Subcutaneous abdominal adipose tissue (tissue), 5 donors: Measurements from ENCODE around the gene POLR2H.

Experiments
- H3K27ac ChIP-seq: one replicate; pipeline ENCODE4 v1.7.0; 2013; ENCODE audit warnings: low read depth, mild to moderate bottlenecking, inconsistent platforms, low read length, moderate library complexity
- H3K27me3 ChIP-seq, 5 donors: one replicate each; pipeline ENCODE4 v1.7.0; 2013; ENCODE audit warnings: low read length in 5 of 5, inconsistent platforms in 1 of 5; ENCODE audit not compliant: control insufficient read depth in 5 of 5, insufficient read depth in 4 of 5
- H3K36me3 ChIP-seq, 5 donors: one replicate each; pipeline ENCODE4 v1.7.0; 2013; ENCODE audit warnings: low read length in 5 of 5; ENCODE audit not compliant: control insufficient read depth in 5 of 5, insufficient read depth in 5 of 5
- H3K4me1 ChIP-seq, 5 donors: one replicate each; pipeline ENCODE4 v1.7.0; 2013; ENCODE audit warnings: low read length in 5 of 5, mild to moderate bottlenecking in 3 of 5, moderate library complexity in 1 of 5; ENCODE audit not compliant: control insufficient read depth in 5 of 5, insufficient read depth in 5 of 5
- H3K4me3 ChIP-seq, 5 donors: one replicate each; pipeline ENCODE4 v1.7.0; 2013; ENCODE audit warnings: low read length in 5 of 5, low read depth in 1 of 5
- H3K9ac ChIP-seq, 5 donors: one replicate each; pipeline ENCODE4 v1.7.0; 2013; ENCODE audit warnings: low read length in 5 of 5, mild to moderate bottlenecking in 4 of 5, moderate library complexity in 3 of 5
- H3K9me3 ChIP-seq, 5 donors: one replicate each; pipeline ENCODE4 v1.7.0; 2013; ENCODE audit warnings: low read length in 5 of 5; ENCODE audit not compliant: control insufficient read depth in 5 of 5
- donor health status: healthy.
- donor health status: healthy.
- donor health status: healthy.
- donor health status: healthy.
- donor health status: healthy.

POLR2H gene

DNA sequence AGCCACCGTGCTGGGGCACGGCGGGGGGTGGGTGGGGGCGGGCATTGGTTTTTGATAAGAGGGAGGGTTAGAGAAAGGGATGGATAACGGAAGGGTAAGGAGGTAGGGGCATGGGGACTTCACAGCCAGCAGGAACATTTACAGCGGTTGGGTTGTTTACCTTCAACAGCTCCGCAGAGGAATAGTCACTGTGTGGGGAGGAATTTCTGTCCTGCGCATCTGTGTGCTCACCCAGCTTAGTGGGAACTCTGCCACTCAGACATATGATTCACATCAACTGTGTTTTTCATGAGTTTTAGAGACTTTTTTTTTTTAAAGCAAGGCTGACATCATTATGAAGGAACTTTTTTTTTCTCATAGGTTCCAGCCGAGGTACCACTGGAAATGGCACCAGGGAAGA lies 37.9 kb downstream of the POLR2H start:
- Histone ChIP-seq H3K36me3 (no peaks in the 10 kb centered on the region), H3K27me3 (peaks cover 0 to 10% (median 8%) of the 10 kb centered on the region in 5 donors), H3K9me3 (no peaks in the 10 kb centered on the region), H3K9ac (no peak overlapping the region), H3K27ac (no peak overlapping the region), H3K4me3 (no peak overlapping the region), H3K4me1 (peaks cover 0 to 2% (median 0%) of the 10 kb centered on the region in 5 donors)

DNA sequence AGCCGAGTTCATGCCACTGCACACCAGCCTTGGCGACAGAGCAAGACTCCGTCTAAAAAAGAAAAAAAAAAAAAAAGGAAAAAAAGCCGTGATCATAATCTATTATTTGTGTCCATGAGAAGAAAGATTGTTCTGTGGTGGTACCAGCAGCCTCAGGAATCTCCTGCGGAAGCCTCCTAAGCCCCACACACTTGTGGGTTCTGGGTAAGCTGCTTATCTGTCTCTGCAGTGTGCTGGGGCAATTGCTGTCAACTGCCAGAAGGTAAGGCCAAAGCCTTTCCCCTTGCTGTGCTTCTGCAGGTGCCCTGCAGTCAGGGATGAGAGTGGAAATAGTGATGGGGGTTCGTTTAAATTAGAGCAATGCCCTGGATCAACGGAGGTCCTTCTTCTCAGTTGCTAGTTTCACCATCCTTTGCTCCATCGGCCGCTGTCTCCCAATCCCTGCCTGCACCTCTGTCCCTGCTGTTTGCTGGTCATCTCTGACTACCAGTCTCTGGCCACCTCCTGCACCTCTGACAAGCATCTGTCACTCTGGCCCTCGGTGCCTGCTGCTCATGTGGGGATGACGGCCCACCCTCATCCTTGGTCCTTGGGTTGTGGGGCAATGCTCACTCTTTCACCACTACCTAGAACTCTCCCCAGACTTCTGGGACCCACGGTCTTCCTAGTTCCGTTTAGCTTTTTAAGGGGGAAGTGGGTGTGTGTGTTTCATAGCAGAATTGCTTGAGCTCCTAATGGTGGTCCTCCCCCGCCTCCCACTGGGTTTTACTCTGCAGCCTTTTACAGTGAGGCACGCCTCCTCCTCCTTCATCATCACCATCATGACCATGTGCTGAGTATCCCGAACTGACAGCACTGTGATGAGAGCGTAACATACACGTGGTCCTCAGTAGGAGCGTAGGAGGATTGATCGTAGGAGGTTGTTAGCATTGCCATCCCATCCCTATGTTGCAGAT lies 43.8 kb downstream of the POLR2H start:
- Histone ChIP-seq H3K4me3 (no peak overlapping the region), H3K9me3 (no peaks in the 10 kb centered on the region), H3K36me3 (no peaks in the 10 kb centered on the region), H3K4me1 (no peaks in the 10 kb centered on the region), H3K27ac (no peak overlapping the region), H3K9ac (no peak overlapping the region), H3K27me3 (peaks cover 0 to 10% (median 8%) of the 10 kb centered on the region in 5 donors)

DNA sequence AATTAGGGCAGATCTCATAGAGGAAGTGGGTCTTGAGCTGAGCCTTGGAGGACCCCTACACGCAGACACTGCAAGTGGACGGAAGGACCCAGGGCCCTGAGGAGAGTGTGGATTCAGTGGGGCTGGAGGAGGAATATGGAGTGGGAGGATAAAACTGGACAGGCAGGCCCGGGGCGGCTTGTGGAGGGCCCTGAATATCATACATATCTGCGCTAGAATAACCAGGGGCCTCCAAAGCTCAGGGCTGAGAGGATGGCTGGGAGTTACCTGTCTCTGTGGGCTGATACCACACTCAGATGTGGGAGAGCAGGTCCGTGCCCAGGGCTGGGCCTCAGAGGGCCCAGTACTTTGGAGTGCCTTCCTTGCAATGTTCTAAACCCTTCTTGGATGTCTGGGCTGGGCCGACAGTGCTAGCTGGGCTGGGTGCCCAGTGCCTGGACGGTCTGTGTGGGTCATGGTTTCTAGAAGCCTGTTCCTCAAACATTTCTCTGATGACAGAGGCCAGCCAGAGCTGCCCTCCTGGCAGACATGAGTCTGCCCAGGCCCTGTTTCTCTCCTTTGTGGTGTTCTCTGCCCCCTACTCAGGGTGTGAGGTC lies 47.9 kb downstream of the POLR2H start:
- Histone ChIP-seq H3K9ac (no peak overlapping the region), H3K4me3 (no peak overlapping the region), H3K9me3 (peaks cover 0 to 2% (median 0%) of the 10 kb centered on the region in 5 donors), H3K4me1 (no peaks in the 10 kb centered on the region), H3K27ac (no peak overlapping the region), H3K36me3 (no peaks in the 10 kb centered on the region), H3K27me3 (no peaks in the 10 kb centered on the region)

DNA sequence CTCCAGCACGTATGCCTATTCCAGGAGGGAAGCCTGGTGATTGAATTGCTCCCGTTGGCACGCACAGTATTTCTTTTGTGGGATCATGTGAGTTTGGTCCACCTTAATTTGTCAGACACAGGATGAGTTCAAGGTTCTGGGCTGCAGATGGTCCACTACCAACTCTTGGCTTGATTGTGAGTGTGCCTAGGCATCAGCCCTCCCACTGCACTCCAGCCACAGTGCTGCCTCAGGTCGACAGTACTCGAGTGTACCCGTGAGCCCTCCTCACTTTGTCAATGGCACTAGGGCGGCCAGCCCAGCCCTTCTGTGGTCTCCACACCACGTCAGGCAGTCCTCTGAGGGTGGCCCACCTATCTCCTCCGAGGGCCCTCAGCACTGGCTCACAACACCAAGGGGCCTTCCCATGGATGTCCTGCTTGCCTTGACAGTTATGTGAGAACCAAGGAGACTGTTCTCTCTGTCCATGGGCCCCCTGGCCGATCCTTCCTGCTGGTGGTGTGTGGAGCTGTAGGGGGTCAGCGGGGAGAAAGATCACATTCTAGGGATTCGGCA lies 48.5 kb downstream of the POLR2H start:
- Histone ChIP-seq H3K9ac (no peak overlapping the region), H3K4me3 (no peak overlapping the region), H3K4me1 (no peaks in the 10 kb centered on the region), H3K36me3 (no peaks in the 10 kb centered on the region), H3K27ac (no peak overlapping the region), H3K27me3 (no peaks in the 10 kb centered on the region), H3K9me3 (peaks cover 0 to 2% (median 0%) of the 10 kb centered on the region in 5 donors)

DNA sequence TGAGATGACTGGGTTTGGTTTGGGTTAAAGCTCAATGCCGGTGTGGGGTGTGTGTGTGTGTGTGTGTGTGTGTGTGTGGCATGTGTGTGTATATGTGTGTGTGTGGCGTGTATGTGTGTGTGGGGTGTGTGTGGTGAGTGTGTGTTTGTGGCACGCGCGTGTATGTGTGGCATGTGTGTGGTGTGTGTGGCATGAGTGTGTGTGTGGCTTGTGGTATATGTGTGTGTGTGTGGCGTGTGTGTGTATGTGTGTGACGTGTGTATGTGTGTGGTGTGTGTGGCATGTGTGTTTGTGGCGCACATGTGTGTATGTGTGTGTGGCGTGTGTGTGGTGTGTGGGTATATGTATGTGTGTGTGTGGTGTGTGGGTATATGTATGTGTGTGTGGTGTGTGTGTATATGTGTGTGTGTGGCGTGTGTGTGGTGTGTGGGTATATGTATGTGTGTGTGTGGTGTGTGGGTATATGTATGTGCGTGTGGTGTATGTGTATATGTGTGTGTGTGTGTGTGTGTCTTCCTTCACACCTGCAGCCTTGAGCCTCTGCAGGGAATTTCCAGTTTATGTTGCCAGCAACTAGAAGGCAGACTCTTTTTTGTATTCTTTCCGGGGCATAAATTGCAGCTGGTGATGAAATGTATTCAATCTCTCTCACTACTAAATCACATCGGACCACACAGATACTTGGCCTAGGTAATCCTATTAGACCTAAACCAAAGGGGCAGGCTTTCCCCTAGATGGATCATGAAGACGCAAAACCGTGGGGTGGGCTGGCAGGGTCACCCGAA lies 53.1 kb downstream of the POLR2H start:
- H3K9ac ChIP-seq, result no peak overlapping the region
- H3K4me1 ChIP-seq, result no peaks in the 10 kb centered on the region
- peaks cover 0 to 2% (median 0%) of the 10 kb centered on the region in 5 donors for H3K9me3 ChIP-seq
- H3K27me3 ChIP-seq, result no peaks in the 10 kb centered on the region
- H3K36me3 ChIP-seq, result no peaks in the 10 kb centered on the region
- no peak overlapping the region for H3K4me3 ChIP-seq
- H3K27ac ChIP-seq, result no peak overlapping the region

DNA sequence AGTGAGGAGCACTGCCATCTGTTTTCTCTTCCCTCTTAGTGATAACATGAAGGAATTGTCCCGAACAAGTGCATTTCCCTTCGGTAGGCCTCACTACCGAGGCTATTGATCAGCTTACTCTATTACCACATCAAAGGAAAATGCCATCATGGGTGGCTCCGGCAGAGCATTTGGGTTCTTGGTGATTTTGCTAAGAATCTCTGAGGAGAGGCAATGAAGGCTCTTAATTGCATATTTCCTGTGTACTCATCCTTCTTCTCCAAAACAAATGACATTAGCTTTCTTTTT lies 53.6 kb downstream of the POLR2H start:
- H3K27ac ChIP-seq, result no peak overlapping the region
- H3K9me3 ChIP-seq, result peaks cover 0 to 2% (median 0%) of the 10 kb centered on the region in 5 donors
- H3K9ac ChIP-seq, result no peak overlapping the region
- H3K4me1 ChIP-seq, result no peaks in the 10 kb centered on the region
- no peak overlapping the region for H3K4me3 ChIP-seq
- H3K27me3 ChIP-seq, result no peaks in the 10 kb centered on the region
- no peaks in the 10 kb centered on the region for H3K36me3 ChIP-seq

DNA sequence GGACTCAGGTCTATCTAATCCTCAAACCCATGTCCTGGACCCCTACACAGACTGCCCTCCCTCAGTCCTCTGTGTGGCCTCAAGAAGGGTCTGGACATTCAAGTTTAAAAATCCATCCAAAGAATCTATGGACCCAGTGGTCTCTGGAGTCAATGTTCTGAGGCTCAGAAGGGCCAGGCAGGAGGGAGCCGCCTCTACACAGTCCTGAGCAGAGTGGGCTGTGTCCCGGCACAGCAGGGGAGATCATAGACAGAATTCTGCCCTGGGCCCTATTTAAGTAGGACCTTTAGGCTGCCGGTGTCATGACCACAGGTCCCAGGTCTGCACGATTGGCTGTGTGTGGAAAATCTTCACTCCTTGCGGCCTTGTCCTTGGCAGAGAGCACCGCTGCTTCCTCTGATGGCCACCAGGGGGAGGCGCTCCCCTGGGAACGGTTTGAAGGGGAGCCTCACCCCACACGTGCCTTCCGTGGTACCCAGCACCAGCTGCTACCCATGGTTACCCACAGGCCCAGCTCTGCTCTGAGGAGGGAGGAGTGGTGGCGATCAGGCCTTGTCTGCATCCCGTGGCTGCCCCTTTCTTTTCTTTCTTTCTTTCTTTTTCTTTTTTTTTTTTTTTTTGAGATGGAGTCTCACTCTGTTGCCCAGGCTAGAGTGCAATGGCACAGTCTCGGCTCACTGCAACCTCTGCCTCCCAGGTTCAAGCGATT lies 56.3 kb downstream of the POLR2H start:
- H3K4me1 ChIP-seq, result no peaks in the 10 kb centered on the region
- H3K9me3 ChIP-seq, result peaks cover 0 to 6% (median 0%) of the 10 kb centered on the region in 5 donors
- H3K4me3 ChIP-seq, result no peak overlapping the region
- H3K36me3 ChIP-seq, result no peaks in the 10 kb centered on the region
- no peak overlapping the region for H3K9ac ChIP-seq
- no peak overlapping the region for H3K27ac ChIP-seq
- no peaks in the 10 kb centered on the region for H3K27me3 ChIP-seq
